Stimulated activated CD4-positive, alpha-beta T cell treated with anti-CD3 and anti-CD28 coated beads, Interleukin-12 subunit alpha, Interleukin-12 subunit beta, amount 100 ng/mL, for 48 hours (primary cell): ENCODE results near the gene ATP11A.

Source experiments
- DNase-seq, 3 donors: peaks; one replicate each; pipeline ENCODE4 v3.0.0-alpha.2; 2020; ENCODE audit warnings: low read depth in 2 of 3, low spot score in 1 of 3

Gene ATP11A

DNA sequence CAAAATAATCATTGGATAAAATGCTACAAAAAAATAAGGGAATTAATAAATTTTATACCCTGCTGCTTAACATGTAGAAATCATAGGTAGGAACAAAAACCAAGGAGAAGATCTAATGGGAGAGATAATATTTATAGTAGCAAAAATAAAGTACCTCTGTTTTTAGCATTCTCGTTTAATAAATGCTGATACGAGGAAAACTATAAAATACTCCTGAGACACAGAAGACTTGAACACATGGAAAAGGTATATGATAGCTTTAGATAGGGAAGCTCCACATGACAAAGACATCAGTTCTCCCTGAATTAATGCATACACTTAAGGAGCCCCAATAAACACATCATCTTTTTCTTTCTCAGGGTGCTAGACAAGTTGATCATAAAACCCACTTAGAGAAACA is 234.5 kb downstream of the ATP11A start:
- DNase-seq = no peak

DNA sequence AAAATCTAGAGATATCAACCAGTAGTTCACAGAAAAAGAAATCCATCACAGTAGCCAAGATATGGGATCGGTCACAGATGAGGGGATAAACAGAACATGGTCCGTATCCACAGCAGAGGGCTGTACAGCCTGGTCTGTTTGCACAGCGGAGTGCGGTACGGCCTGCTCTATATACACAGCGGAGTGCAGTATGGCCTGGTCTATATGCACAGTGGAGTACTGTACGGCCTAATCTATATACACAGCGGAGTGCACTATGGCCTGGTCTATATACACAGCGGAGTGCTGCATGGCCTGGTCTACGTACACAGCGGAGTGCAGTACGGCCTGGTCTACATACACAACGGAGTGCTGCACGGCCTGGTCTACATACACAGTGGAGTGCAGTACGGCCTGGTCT is 236.2 kb downstream of the ATP11A start:
- DNase-seq = no peak

DNA sequence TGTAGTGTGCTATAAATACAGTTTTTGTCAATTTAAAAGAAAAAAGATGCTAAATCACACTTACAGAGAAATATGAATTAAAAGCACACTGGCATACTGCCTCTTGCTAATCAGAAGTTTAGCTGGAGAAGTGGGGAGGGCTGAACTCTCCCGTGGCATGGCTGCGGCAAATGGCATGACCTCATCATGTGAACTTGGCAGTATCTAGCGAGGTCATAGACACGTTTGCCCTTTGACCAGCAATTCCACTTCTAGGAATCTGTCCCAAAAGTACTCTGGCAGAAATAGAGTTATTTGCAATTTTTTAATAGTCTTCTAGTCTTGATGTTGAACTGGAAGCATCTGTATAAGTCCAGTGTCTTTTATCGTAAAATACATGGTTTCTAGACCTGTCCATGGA is 237.2 kb downstream of the ATP11A start:
- DNase-seq = no peak

DNA sequence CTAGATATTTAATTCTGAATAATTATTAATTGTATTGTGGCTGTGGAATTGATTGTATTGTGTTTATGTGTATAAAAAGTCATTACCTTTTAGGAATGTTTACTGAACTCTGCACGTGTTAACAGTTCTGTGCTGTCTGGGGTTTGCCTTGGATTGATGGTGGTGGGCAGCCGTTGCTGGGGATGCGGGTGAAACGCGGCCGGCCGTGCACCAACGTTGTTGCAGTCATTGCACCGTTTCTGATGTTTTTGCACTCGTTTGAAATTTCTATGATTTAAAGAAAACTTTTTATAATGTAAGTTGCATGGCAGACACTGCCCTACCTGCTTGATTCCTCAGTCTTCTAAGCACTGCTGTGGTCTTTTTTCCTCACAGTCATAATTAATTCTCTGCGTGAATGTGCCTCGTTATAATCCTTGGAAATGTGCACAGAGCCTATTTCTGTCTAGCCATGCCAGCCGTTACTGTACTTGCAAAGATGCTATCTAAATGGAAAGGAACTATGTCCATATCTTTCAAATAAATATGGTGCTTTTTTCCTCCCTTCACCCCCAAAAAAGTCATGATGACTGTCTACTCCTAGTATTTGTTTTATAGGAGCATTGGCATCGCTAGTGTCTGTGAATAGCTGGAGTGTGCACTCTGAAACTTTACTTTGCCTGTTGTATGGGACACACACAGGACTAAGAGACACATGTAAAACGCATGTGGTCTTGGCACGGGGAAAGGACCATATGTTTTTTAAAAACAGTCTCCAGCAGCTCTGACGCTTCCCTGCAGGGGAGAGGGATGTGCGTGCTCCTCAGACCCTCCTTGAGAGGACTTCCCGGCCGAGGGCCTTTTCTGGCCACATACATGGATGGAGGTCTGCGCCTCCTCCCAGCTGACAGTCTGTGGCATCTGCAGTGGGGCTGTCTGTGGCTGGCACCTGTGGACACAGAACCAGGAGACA is 238.5 kb downstream of the ATP11A start:
- DNase-seq = no peak

DNA sequence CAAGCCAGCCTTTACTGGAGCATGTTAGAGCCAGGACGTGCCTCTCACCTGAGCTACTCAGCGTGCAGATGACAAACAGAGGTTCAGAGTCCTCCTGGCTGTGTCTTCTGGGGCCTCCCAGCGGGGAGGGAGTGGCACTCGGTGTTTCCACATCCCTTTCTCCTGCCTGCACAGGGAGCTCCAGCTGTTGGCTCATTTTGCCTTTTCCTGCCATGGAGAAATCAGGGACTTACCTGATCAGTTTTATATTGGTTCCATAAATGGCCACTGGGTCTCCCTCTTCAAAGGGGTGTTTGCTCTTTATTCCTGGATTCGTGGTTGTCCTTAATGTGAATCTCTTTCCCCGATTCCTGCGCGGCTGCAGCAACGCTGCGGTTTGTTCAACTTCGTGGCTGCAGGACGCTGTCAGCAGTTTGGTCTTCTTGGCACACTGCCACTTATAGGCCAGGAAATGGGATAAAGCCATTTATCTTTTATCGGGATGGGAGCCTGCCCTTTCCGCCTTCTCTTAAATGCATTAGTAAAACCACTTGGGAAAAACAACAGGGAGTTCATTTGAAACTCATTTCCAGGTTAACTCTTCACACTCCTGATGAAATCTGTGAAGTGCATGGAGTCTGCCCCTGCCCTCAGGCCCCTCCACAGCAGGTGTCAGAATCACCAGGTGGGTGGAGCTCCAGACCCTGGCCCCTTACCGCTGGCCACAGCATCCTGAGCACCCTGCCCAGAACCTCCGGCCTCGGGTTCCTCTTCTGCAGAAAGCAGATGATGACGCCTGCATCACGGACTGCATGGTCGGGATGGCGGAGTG is 239.3 kb downstream of the ATP11A start:
- DNase-seq = no peak

DNA sequence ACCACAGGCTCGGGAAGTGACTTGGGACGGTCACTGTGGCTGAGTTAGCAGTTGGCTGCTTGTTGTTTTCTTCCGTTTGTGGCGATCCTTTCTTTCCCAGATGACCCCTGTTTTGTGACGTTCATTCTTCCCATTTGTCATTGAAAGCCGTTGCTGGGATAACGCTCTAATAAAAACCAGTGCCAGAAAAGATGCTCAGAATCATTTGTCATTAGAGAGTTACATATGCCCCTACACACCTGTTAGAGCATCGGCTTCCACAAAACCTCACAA is 239.9 kb downstream of the ATP11A start:
- DNase-seq = no peak

DNA sequence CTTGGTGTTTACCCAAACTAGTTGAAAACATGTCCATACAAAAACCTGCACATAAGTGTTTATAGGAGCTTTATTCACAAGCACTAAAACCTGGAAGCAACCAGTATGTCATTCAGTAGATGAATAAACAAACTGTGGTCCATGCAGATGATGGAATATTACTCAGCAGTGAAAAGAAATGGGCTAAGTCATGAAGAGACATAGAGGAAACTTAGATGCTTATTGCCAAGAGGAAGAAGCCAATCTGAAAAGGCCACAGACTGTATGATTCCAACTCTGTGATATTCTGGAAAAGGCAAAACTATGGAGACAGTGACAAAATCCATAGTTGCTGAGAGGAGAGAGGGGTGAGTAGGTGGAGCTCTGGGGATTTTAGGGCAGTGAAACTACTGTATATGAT is 240.4 kb downstream of the ATP11A start:
- no peak for DNase-seq

DNA sequence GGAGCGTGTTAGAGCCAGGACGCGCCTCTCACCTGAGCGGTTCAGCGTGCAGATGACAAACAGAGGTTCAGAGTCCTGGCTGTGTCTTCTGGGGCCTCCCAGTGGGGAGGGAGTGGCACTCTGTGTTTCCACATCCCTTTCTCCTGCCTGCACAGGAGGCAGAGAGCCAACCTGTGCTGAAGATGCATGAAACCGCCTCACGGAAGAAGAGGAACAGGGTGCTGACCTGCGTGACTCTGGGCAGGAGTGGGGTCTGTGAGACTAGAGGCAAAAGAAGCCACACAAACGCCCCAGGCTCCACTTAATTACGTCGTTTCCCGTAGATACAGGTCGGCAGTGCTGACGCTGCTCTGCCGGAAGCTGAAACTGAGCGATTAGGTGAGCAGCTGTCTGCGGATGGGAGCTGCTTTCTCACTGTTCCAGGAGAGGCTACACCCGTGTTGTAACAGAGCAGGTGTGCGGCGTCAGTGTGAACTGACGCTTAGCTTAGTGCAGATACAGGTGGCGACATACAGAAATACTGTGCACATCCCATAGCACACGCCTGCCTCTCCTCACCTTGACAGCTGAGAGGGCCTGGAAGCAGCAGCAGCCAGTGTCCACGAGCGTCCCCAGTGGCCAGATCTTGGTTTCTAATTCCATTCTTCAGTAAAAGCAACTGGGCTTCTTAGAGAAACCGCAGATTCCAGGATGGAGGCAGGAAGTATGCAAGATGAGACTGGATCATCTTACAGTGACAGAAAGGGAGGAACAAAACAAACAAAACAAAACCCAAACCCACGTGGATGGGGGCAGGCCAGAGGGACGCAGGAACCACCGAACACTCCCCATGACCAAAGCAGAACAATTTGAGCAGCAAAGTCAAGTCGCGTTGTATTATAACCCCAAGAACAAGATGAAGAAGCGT is 241.4 kb downstream of the ATP11A start:
- no peak for DNase-seq

DNA sequence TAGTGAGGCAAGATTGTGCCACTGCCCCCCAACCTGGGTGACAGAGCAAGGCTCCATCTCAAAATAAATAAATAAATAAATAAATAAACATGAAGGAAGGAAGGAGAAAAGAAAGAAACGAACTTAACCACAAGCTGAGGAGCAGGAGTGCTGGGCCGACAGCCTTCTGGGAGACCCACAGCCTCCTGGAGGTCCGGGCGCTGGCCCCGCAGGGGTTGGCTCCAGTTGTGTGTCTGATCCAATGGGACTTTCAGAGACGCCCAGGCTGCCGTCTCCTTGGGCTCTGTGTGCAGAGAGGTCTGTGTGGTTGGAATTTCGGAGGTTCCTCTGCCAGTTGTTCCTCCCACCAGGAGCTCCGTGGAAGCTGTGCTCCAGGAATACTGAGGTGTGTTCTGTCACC is 243.1 kb downstream of the ATP11A start:
- DNase-seq = no peak

DNA sequence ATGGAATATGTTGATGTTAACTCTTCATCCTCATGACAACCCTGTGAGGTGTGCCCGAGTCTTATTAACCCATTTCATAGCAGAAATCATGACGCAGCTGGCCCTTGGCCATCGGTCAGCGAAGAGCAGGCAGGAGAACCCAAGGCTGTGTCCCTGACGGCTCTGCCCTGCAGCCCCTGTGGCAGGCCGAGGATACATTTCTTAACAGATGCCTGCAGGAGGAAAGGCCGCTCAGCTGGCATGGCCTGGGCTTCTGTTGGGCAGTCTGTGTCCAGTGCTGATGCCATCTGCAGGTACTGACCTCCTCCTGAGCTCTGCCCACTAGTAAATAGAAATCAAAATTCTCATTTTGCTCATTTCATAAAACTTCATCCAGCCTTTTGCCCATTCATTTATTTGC is 243.8 kb downstream of the ATP11A start:
- no peak for DNase-seq

DNA sequence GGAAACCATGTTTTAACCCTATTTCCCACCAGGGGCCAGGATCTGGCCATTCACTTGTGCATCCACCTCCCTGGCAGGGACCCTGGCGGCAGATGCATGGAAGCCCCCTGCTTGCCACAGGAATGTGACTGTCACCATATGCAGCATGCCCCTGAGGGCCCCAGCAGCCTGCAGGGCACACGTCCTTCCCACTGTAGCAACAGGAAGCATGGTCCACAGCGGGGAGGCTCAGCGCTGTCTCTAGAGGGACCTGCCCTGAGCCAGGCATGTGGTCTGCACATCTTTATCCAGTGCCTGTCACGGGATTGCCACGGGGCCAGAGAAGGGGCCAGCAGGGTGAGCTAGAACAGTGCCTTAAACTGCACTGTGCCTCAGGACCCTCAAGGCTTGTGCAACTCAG is 244.2 kb downstream of the ATP11A start:
- DNase-seq = no peak
